GM19455 (cell line): Measurements from ENCODE around the gene MCM5.
"Not testable (repeated sequence)": the region's sequence is repeated elsewhere in the genome, so short reads cannot be mapped to it uniquely, and the experiment has no call there.

Experiments
- ATAC-seq: cut with Tn5 transposase; IDR thresholded peaks from one replicate; pipeline ENCODE4 v1.9.1; 2021; ENCODE audit not compliant: unreplicated experiment

MCM5 gene

DNA sequence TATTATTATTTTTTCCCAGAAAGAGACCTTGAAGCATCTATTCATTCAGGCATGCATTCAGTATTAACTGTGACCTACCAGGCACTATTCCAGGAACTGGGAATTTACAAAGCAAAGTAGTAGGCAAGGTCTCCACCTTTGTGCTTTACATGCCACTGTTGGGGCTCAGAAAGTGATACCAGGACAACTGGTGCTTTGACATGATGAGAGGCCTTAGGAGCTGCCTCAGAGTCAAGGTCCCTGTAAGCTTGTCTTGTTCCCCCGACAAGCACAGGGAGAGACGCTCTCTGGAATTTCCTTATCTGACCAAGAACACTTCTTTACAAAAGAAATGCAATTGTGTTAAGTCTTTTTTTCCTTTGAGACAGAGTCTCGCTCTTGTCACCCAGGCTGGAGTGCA, 21.3 kb upstream of the MCM5 start:
- no peak for ATAC-seq

DNA sequence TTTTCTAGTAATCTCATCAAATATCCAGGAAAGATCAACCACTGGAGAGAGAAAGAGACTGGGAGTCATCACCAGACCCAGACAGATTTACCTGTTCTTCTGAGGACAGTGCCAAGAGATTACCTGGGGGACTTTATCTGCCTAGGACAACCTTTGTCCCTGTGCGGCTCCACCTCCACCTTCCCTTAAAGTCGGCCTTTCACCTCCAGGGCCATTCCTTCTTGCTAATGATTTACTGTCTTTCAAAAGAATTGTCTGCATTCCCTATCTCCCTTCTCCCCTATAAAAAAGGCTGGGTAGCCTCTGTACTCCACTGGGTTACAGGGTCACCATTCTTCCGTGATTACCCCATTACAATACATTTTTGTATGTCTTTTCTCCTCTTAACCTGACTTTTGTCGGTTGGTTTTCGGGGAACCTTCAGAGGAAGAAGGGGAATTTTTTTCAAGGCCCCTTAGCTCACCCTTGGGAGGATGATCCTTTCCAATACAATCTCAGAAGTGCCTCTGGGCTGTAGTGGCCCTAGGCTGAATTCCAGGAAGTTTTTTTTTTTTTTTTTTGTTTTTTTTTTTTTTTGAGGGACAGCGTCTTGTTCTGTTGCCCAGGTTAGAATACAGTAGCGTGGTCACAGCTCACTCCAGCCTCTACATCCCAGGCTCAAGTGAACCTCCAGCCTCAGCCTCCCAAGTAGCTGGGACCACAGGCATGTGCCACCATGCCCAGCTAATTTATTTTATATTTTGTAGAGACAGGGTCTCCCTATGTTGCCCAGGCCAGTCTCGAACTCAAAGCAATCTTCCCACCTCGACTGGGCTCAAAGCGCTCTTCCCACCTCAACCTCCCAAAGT, 20.6 kb upstream of the MCM5 start:
- no peak for ATAC-seq

GRCh38 chr22:35380013-35380412, 19.9 kb upstream of the MCM5 start:
- ATAC-seq = no peak

DNA sequence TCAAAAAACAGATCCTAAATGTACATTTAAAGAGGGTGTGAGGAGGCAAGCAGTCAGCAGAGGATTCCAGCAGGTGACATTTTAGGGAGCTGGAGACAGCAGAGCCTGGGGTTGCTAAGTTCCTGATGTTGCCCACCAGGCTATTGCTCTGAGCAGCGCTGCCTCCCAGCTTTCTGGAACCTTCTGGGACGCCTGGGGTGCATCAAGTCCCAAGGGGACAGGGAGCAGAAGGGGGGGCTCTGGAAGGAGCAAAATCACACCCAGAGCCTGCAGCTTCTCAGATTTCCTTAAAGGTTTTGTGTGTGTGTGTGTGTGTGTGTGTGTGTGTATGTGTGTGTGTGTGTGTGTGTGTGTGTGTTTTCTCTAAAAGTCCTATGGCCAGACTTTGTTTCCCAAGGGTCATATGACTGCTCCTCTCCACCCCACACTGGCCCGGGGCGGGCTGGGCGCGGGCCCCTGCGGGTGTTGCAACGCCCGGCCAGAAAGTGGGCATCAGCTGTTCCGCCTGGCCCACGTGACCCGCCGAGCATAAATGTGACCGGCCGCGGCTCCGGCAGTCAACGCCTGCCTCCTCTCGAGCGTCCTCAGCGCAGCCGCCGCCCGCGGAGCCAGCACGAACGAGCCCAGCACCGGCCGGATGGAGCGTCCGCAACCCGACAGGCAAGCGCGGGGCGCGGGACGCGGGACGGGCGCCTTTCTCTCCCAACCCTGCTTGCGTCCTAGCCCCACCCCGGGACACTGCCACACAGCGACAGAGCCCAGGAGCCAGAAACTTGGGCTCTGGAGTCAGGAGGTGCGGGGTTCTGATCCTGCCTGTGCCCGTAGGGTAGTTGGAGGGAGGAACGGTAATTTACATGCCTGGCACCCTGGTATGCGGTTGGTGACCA, 19.2 kb upstream of the MCM5 start, which contains the start of gene HMOX1:
Gene HMOX1 (plus strand): TSS at position 560 of the 887 bp plus-strand sequence. CDS start 78 bp downstream, at position 638.
- peak; percentile 55 for ATAC-seq

DNA sequence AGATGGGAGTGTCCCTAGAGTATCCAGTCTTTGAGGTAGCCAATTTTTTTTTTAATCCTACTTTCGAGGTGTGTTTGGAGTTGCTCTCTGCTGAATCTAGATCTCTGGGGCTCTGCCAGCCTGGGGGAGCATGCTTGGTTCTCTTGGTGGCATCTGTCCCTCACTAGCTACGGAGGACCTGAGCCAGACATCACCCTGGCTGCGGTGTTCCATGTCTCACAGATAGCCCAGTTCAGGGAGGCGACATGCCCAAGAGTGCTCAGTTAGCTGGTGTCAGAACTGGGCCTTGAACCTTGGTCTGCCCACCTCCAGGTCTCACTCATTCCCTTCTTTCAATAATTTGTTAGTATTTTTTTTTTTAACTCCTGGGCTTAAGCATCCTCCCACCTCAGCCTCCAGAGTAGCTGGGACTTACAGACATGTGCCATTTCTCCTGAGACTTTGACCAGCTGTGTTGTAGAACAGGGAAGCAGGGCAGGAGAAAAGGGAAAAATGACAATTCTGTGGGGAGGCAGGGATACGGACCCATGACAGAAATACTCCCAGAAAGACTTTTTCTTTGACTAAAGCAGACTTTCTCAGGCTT, 18.4 kb upstream of the MCM5 start:
- ATAC-seq = no peak

- ATAC-seq = no peak
Observed at GRCh38 chr22:35383679-35384071, 16.3 kb upstream of the MCM5 start.

DNA sequence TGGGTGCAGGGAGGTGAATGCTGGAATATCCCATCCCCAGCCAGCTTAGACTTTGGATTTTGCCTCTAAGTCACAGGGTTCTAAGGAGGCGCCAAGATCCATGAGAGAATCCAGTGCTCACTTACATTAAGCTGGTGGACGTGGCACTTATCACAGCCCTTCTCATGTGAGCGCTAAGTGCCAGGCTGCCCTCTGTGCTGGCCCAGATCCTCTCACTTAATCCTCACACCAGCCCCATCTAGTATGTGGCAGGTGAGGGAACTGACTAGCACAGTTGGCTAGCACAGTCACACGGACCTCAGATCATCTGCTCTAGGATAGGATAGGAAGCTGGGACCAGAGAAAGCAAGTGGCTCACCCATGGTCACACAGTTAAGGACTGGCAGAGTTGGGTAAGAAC, 15.4 kb upstream of the MCM5 start:
- ATAC-seq = no peak

- no peak for ATAC-seq
Observed at GRCh38 chr22:35384975-35385588, 14.9 kb upstream of the MCM5 start.

DNA sequence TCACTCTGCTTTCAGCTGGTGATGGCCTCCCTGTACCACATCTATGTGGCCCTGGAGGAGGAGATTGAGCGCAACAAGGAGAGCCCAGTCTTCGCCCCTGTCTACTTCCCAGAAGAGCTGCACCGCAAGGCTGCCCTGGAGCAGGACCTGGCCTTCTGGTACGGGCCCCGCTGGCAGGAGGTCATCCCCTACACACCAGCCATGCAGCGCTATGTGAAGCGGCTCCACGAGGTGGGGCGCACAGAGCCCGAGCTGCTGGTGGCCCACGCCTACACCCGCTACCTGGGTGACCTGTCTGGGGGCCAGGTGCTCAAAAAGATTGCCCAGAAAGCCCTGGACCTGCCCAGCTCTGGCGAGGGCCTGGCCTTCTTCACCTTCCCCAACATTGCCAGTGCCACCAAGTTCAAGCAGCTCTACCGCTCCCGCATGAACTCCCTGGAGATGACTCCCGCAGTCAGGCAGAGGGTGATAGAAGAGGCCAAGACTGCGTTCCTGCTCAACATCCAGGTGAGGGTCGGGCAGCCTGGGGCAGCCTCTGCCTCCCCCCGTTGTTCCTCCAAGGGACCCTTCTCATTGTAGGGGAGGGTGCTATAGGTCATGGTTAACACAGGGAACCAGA, 13.2 kb upstream of the MCM5 start:
- no peak for ATAC-seq

- ATAC-seq = no peak
Observed at GRCh38 chr22:35390933-35391332, 9.0 kb upstream of the MCM5 start.

- no peak for ATAC-seq
Observed at GRCh38 chr22:35392357-35392756, 7.6 kb upstream of the MCM5 start.

DNA sequence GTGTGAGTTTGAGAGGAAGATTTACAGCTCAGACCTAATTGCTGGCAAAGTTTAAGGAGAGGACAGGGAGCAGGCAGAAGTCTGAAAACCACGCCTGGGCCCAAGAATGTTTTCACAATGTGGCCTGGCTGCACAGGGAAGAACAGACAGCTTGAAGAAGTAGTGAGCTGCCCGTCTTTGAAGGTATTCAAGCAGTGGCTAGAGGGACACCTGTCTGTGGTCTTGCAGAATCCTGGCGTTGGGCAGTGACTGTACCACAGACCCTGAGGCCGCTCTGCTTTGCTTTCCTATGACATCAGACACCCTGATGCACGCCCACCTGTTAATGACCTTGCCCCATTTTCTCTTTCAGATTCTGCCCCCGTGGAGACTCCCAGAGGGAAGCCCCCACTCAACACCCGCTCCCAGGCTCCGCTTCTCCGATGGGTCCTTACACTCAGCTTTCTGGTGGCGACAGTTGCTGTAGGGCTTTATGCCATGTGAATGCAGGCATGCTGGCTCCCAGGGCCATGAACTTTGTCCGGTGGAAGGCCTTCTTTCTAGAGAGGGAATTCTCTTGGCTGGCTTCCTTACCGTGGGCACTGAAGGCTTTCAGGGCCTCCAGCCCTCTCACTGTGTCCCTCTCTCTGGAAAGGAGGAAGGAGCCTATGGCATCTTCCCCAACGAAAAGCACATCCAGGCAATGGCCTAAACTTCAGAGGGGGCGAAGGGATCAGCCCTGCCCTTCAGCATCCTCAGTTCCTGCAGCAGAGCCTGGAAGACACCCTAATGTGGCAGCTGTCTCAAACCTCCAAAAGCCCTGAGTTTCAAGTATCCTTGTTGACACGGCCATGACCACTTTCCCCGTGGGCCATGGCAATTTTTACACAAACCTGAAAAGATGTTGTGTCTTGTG, 6.6 kb upstream of the MCM5 start:
- ATAC-seq = no peak

DNA sequence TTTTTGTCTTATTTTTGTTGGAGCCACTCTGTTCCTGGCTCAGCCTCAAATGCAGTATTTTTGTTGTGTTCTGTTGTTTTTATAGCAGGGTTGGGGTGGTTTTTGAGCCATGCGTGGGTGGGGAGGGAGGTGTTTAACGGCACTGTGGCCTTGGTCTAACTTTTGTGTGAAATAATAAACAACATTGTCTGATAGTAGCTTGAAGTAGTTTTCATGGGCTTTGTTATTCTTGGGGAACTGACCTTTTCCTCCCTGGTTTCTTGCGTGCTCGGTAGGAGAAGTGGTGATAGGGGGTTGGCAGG, 6.0 kb upstream of the MCM5 start:
- no peak for ATAC-seq

DNA sequence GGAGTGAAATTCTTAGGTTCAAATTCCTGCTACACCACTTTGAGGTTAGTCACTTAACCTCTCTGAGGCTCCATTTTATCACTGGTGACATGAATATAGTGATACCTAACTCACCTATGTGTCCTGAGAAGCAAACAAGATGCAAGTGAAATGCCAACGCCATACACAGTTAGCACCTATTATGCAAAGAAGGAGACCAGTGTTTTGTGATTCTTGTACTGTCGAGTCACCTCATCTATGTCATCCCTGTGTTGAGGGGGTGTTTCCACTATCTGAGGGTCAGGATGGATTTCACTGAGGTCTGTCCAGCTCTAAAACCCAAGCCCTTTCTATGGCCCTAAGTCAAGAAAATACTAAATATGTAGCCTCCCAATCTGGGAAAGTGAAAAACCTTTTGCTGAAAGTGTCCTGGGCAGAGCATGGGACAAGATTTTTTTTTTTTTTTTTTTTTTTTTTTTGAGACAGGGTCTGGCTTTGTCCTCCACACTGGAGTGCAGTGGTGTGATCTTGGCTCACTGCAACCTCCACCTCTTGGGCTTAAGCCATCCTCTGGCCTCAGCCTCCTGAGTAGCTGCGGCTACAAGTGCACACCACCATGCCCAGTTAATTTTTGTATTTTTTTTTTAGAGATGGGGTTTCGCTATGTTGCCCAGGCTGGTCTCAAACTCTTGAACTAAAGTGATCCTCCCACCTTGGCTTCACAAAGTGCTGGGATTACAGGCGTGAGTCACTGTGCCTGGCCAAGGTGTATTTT, 5.0 kb upstream of the MCM5 start:
- no peak for ATAC-seq

GRCh38 chr22:35396622-35397021, 3.3 kb upstream of the MCM5 start:
- not testable (repeated sequence) for ATAC-seq

DNA sequence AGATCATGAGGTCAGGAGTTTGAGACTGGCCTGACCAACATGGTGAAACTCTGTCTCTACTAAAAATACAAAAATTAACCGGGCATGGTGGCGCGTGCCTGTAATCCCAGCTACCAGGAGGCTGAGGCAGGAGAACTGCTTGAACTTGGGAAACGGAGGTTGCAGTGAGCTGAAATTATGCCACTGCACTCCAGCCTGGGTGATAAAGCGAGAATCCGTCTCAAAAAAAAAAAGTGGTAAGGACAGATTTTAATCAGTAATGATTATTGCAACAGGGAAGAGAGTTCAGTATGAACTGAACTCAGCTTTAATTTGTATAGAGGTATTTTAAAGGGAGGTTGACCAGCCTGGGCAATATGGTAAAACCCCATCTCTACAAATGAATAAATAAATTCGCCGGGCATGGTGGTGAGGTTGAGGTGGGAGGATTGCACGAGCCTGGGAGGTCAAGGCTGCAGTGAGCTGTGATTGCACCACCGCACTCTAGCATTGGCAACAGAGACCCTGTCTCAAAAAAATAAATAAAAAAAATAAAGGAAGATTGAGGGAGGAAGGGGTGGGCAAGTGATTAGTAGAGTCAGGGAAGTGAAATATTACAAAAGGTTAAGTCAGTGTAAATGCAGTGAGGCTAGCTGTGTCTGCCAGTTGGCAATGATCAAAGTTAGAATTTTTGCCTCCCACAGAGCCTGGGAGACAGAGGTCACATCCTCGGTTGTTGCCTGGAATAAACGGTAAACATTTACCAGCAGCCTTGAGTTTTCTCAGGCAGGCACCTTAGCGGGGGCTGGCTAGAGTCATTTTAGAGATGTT, 2.6 kb upstream of the MCM5 start:
- no peak for ATAC-seq

DNA sequence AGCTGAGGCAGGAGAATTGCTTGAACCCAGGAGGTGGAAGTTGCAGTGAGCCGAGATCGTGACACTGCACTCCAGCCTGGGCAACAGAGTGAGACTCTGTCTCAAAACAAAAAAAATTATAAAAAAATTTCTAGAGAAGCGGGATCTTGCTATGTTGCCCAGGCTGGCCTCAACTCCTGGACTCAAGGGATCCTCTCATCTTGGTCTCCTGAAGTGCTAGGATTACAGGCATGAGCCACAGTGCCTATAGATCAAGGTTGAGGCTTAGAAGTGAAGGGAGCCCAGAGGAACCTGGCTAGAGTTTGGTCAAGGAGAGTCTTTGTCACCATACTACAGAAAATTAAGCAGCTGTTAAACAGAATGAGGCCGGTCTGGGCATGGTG, 1.4 kb upstream of the MCM5 start:
- no peak for ATAC-seq

DNA sequence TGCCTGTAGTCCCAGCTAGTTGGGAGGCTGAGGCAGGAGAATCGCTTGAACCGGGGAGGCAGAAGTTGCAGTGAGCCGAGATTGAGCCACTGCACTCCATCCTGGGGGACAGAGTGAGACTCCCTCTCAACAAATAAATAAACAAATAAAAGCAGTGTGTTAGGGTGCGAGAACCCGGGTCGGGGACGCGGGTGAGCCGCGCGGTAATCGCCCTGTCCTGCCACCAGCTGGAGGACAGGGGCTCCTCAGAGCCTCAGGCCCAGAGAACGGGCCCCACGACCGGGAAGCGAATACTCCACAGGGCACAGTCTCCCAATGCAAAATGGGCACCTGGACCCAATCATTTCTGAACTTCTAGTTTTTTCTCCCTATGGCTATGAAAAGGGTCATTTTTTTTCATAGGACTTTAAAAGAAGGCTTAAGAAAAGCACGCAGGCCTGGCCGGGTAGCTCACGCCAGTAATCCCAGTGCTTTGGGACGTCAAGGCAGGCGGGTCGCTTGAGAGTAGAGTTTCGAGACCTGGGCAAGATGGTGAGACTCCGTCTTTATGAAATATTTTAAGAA, 744 bp upstream of the MCM5 start:
- no peak for ATAC-seq
